SHP77 (cell line): Measurements from ENCODE around the gene VSX2.
A peak's percentile ranks its signal among the peaks of the same experiment; 100 is the strongest.

Experiments used
- DNase-seq, 2 experiments: peaks; one replicate each; lab custom pipeline; 2025; lab: John Stamatoyannopoulos, UW

Gene VSX2

DNA sequence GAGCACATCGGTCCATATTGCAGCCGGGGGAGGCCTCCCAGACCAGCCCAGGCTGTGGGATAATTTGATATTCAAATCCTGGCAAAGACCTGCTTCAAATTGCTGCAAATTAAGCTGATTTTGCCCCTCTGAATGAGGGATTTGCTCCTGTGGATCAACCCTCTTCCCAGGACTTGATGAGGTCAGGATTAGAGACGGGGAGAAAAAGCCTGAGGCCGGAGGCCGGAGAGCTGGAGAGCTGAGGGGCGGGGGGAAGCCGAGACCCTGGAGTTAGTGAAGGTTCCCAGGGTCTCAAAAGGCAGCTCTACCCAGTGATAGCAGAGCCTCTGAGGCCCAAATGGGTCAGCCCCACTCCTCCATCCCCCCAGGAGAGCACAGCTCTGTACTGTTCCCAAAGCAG, 17.5 kb upstream of the VSX2 start:
- no peak for DNase-seq

DNA sequence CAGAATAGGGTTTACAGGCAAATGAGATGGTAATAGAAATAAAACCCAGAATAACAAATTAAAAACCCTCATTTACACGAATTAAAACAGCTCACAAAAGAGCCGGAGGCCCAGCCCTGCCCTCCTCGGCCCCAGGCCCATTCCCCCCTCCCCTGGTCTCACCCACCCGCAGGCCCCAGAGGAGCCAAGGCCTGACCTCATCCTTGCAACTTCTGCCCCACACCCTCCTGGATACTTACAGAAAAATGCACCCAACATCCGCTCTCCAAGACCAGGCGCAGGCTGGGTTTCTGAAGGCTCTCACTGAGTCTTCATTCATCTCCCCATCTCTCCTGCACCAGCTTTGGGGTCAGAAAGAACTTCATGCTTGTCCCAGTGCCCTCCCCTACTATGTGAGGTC, 16.2 kb upstream of the VSX2 start:
- DNase-seq: no peak

DNA sequence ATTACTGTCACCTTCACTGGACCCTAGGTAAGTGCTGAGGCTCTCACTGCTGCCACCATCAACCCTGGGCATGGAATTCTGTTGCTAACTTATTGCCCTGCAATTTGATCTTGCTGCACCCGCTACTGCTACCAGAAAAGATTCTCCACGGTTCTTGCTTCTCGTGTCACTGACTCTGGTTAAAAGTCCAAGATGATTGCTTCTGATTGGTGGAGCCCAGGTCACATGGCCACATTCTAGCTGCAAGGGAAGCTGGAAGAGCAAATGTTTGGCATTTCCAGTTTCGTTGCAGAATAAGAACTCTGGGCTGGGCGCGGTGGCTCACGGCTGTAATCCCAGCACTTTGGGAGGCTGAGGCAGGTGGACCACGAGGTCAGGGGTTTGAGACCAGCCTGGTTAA, 7.5 kb upstream of the VSX2 start:
- DNase-seq: no peak

DNA sequence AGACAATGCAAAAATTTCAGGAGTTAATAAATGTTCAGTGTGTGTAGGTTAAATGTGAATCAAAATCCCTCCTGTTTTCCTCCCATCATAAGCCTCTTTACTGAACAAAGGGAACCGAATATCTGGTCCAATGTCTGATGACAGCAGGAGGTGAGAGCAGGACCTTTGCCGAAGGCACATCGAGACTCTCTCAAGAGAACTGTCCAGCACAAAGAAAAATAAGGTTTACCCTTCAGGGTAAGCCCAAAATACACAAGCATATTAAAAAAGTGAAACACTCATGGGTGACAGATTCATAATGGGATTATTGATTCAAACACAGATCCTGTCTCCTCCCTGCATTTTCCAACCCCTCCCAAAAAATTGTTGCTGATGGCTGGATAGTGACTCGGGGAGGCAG, 4.2 kb upstream of the VSX2 start:
- no peak for DNase-seq

DNA sequence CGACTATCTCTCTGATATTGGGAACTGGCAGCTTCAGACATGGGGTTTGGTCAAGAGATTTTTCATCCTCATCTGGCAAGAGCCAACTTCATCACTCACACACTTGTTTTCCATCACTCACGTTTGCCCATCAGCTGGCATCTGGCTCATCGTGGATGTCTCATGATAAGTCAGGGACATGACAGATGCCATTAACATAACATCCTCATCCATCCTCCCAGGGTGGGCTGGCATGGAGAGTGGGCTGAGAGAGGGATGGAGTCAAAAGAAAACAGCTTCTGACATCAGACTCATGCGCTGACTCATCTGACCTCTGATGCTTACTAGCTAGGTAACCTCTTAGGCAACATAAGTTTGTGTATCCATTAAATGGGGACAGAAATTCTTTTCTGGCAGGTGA, 1.8 kb upstream of the VSX2 start:
- no peak for DNase-seq

DNA sequence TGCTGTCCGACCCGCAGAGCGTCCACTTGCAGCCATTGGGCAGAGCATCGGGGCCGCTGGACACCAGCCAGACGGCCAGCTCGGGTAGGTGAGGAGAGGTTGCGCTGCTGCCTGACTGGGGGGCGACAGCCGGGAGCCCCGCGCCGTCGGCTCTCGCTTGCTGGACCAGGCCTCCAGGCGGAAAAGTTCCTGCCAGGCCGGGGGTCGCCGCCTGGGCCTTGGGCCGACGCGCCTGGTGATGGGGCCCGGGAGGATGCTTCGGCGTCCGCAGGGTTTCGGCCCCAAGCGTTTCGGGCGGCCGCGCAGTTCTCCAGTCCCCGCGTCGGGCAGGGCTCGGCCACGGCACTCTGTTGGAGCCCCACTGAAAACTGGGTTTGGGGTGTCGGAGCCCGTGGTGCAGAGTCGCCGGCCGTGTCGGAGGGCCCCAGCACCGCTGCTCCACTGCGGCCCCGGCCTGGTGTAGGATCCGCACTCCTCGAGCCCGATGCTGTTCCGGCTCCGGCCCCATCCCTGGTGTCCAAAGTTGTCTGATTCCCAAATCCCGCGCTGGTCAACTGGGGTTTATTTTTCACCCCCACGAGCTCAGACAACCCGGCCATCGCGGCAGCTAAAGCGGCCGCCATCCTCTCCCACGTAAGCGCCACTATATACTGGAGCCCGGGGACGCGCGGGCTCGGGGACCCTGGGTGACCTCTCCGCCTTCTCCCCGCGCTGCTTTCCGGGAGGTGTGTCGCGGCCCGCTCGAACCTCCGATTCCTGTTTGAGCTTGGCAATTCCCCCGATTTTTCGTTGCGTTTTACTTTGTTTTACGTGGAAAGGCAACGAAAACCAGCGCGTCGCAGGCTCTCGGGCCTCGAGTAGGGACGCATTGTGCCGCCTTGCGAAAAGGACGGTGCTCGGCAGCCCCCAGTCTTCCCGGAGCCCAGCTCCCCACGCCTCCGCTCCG, 872 bp downstream of the VSX2 start:
- no peak for DNase-seq

DNA sequence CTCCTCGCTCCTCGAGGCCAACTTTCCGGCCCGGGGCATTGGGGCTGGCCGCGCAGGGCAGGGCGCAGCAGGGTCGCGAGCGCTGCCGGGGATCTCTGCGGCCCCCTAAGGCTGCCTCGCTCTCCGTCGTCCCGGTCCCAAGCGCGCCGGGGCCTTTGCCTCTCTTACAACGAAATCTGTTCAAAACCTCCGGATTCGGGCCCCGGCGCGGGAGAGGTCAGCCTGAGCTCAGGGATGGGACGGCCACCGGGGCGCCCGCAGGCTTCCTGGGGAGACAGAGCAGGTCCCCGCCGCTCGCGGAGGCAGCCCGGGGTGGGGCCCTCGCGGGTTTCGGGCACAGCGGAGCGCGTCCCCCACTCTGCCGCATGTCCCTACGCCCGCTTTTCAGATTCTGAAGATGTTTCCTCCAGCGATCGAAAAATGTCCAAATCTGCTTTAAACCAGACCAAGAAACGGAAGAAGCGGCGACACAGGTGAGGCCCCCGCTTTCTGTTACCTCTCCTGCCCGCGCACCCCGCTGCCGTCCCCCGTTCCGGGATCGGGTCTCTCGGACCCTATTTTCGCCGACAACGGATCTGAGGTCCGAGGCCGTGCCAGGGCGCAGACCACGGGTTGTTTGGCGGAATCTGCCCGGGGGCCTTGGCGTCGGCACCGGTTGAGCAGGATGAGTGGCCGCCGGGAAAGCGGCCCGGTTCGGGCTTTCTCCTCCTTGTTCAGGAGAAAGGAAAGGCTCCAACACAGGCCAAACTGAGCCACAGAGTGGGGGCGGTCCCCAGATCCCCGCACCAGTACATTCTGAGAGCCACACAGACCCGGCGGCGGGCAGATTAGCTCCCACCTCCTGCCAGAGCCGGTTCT, 1.8 kb downstream of the VSX2 start:
- DNase-seq: no peak

DNA sequence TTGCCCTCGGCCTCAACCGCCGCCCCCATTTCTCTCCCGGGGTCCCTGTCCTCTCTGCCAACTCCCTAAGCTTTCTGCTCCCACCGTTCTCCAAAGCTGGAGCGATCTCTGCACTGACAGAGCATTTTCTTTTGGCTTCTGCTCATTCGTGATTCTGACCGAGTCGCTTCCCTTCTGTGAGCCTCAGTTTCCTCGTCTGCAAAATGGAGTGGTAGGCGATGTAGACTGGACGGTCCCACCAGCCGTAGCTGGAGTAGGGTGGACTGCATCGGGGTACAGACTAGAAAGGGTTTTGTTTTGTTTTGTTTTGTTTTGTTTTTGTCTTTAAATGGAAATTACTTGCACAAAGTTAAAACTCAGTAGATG, 2.4 kb downstream of the VSX2 start:
- no peak for DNase-seq

DNA sequence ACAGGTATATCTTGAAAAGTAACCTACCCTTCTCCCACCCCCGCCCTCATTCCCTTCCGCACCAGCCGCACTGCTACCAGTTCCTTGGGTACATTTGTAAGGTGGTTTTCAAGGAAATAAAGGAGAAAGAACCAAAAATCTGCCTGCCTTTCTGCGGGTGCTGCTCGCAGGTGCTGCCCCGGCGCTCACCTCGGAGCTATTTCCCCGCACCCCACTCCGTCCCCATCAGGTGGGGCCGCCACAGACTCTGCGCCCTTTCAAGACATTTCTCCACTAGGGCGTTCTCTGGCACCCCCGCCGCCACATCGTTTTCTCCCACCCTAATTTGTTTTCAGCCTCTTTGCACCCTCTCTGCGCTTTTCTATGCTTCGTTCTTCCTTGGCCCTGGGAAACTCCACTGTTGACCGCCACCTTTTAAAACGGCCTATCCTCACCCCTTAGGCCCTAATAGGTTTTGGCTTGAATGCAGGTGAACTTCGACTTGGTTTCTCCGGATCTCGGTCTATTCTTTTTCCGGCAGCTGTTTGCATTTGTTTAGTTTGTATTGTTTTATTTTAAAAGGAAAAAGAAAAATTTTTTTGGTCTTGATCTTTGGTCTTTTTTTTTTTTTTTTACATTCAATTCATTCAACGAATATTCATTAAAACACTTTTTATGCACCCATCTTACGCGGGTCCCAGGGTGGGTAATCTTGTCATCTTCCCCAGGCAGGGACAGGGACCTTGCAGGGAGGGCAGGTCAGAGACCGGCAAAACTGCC, 3.0 kb downstream of the VSX2 start:
- DNase-seq: no peak

DNA sequence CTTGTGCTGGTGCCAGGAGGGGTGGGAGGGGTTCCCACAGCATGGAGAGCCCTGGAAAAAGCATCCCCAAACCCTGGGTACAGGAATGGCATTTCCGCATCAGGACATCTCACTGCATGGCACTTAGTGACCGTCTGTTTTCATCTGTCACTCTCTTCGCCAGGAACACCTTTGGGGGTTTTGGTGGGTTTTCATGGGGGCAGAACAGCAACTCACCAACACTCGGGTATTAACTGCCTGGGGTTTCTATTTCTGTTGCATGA, 3.5 kb downstream of the VSX2 start:
- DNase-seq: no peak

DNA sequence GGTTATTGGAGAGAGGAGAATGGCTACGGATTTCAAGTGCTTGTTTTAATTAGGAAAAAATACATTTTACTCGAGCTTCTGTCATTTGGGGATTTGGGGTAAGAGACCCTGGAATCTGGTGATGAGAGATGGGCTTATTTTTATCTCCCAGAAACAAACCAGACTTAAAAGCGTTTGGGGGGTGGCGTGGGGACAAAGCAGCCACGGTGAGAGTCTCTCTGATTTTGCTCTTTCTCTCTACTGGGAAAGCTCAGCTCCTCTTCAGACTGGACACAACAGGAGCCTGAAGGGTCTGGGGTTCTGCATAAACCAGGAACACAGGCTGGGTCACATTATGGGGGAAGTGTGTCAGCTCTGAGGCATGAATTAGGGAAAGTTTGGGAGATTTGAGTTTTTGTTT, 3.8 kb downstream of the VSX2 start:
- DNase-seq: no peak

DNA sequence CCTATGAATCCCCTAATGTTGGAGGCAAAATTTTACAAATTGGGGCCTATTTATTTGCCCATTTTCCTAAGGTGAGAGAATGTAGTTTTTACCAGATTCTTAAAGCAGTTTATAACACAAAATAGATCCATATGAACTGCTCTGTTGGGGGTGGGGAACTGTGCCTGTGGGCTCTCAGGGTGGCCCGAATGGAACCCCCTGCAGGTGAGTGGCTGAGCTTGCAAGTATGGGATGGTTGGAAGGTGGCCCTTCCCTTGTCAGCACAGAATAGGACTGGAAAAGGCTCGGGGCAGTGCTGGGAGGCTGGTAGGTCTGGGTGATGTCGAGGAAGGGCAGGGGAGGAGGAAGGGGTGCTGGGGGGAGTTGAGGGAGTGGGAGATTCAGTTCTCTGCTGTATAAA, 4.9 kb downstream of the VSX2 start:
- DNase-seq: no peak

DNA sequence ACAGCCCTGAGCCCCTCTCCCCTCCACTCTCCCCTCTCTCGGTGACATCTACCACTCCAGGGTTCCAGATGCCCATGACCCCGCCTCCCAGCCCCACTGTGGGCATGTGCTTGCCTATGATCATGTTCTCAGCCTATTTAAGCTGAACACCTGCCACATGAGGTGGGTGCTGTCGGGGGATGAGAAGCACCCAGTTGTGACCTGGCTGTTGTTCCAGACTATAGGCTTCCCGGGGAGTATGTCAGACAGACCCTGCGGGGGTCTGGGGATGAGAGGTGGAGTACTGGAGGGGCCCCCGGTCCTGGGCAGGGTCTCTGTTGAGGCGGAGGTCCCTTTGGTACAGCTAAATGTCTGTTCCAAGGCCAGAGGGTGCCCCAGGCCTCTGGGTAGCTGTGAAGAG, 6.0 kb downstream of the VSX2 start:
- no peak for DNase-seq

DNA sequence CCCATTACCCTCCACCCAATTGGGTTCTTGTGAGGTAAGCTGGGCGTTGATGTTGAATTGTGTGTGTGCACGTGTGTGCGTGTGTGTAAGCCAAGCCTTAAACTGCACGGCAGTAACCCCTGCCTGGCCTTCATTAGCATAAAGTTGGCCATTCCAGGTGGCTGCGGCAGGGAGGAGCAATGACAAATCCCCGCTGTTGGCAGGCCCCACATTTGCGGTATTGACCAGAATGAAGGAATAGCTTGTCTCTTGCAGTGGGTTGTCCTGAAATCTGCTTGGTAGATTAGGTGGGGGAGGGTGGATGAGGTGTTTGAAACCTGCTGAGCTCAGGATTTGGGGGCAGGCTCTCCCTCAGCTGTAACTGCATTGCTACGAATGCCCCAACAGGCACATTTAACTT, 7.3 kb downstream of the VSX2 start:
- DNase-seq: no peak

DNA sequence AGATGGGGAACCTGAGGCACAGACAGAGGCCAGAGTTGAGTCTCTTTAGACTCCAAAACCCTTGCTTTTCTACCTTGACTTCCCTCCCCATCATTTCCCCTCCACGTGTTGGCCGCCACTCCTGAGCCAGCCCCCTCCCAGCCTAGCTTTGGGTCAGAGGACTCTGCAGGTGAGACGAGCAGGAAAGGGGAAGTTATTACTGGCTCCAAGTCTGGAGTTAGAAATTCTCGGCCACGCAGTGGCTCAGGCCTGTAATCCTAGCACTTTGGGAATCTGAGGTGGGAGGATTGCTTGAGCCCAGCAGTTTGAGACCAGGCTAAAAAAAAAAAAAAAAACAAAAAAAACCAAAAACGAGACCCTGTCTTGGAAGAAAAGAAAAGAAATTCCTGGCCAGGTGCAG, 8.8 kb downstream of the VSX2 start:
- DNase-seq: no peak

DNA sequence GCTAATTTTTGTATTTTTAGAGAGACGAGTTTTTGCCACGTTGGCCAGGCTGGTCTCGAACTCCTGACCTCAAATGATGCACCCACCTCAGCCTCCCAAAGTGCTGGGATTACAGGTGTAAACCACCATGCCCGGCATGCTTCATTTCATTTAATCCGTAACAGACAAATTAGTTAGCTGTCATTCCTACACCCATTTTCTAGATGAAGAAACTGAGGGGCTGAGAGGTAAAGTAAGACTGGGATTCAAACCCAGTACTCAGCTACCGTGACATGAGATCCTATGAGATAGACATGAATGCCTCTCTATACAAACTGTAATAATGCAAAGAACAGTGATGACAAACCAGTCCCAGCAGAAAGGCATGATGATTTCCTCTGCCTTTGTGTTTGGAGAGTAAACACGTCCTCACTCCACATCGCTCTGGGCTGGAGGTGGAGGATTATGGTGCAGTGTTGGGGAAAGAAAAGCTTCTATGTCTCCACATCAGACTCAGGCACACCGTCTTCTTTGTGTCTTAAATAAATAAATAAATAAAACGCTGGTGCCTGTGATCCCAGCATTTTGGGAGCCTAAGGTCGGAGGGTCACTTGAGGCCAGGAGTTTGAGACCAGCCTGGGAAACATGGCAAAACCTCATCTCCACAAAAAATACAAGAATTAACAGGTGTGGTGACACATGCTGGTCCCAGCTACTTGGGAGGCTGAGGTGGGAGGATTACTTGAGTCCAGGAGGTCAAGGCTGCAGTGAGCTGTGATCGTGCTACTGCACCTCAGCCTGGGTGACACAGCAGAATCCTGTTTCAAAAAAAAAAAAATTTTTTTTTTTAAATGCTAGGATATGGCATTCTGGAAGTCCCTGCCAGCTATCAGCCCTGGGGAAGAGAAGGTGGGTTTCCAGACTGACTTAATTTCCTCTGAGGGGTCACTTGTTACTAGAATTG, 10.5 kb downstream of the VSX2 start:
- no peak for DNase-seq

DNA sequence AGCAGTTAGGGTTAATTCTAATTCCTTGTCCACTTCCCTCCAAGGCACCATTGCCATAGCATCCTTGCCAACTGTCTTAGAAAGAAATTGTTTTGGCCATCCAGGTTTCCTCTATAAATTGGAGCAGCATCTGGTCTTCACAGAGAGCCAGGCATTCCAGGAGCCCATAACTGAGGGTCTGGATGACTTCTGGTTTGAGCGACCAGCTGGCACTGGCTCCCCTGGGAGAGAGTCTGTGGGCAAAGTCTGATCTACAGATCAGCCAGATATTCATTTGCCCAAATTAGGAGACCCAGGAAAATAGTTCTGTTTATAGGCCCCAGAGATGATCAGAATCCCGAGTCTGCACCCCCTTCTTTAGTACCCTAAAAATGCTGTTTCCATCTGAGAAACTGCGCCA, 16.0 kb downstream of the VSX2 start:
- DNase-seq: no peak

DNA sequence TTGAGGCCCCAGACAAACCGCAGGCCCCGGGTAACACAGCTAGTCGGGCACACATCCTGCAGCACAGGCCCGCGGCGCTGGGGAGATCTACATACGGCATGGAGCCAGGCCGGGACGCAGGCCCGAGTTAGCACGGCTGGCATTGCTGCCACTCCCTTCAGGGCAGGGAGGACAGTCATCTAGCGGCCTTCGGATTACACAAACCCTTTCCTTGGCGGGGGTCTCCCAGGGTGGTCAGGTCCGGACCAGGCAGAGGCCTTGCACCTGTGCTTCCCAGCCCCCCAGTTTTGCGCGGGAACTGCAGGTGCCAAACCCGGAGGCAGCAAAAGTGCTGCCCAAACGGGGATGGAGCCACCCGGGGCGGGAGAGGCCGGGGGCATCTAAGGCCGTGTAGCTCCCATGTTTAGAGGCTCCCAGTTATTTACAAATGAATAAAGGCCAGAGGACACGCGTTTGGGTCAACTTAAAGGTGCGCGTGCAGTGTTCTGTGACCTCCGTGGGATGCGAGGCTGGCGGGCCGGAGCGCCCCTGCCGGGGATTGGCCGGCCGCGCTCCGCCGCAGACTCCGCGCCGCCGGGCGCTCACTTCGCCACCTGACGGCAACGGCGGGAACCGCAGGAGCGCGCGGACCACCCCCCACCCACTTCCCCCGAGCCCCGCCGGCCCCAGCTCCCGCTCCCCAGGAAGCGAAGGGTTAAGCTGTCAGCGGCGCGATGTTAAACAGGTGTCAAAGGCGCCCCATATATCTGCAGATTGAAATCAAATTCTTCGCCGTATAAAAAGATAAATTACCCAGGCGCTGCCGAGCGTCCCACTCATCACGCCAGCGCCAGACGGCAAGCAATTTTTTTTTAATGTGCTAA, 18.1 kb downstream of the VSX2 start:
- peak; percentile 38 to 46 for DNase-seq

DNA sequence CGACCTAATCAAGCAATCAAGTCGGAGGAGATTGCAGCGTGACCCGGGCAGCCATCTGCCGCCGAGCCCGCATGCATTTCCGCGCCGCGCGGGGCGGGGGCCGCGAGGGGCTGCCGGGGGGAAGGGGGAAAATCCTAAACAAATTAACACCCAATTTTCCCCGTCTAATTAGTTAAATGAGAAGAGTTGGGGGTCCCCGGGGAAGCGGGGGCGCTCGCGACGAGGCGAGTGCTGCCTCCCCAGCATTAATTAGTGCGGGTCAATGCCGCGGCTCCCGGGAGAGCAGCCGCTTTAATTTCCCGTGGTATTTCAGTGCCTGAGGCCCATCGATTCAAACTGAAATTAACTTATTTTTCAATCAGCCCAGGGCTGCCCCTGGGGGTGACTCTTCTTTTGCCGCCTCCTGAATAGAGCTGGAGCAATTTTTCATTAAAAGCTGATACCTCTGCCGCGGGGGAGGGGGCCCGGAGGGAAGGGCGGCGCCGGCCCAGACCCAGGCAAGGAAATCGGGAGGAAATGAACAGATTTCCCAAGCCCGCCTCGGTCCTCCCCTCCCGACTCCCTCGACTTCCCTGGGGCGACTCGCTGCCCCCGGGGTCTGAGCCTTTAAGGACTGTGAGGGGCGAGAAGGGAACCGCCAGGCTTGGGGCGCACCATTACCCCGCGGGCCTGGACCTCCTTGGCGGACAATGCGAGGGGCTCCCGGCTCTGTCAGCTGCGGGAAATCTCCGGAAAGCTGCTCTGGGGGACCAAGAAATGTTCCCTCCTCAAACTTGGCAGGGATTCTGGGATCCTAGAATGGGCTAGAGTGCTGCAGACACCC, 18.9 kb downstream of the VSX2 start:
- no peak for DNase-seq

DNA sequence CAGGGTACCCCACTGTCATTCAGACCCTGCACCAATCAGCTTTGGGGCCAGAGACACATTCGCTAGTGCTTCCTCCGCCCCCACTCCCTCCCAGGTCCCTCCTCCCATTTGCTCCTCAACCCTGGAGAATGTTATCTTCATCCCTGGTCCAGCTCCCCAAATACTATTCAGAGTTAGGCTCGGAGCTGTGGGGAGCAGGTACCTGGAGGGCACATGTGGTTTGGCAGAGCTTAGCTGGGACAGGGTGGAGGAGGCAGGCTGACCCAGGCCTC, 19.5 kb downstream of the VSX2 start:
- DNase-seq: no peak
